Stimulated activated CD8-positive, alpha-beta memory T cell treated with anti-CD3 and anti-CD28 coated beads, Interleukin-7, amount 100 ng/mL, for 4 hours (primary cell): ENCODE measurements around the gene ABHD10.

ENCODE experiments used
- DNase-seq, 2 donors: peaks; one replicate each; pipeline ENCODE4 v3.0.0-alpha.2; 2020; ENCODE audit warnings: low read depth in 2 of 2

Gene ABHD10

GRCh38 chr3:111978583-111979433, at the start of gene ABHD10:
TSS of gene ABHD10 (plus strand) at chr3:111979026. CDS start at chr3:111979062, 36 bp downstream.
- peak; percentile 97 for DNase-seq

GRCh38 chr3:111929484-111929883, 49.3 kb upstream of the ABHD10 start:
- no peak for DNase-seq

GRCh38 chr3:111932946-111933345, 45.9 kb upstream of the ABHD10 start:
- no peak for DNase-seq

- DNase-seq, result no peak
Measured at GRCh38 chr3:111936191-111936841, 42.5 kb upstream of the ABHD10 start.

- DNase-seq, result no peak
Measured at GRCh38 chr3:111936967-111937366, 41.9 kb upstream of the ABHD10 start.

- DNase-seq, result no peak
Measured at GRCh38 chr3:111937871-111938270, 41.0 kb upstream of the ABHD10 start.

GRCh38 chr3:111939873-111940272, 39.0 kb upstream of the ABHD10 start:
- DNase-seq, result no peak

- DNase-seq, result no peak
Measured at GRCh38 chr3:111943533-111943932, 35.3 kb upstream of the ABHD10 start.

- DNase-seq, result no peak
Measured at GRCh38 chr3:111944372-111944771, 34.5 kb upstream of the ABHD10 start.

- no peak for DNase-seq
Measured at GRCh38 chr3:111947231-111947630, 31.6 kb upstream of the ABHD10 start.

- no peak for DNase-seq
Measured at GRCh38 chr3:111948786-111949185, 30.0 kb upstream of the ABHD10 start.

GRCh38 chr3:111949712-111950111, 29.1 kb upstream of the ABHD10 start:
- no peak for DNase-seq

- DNase-seq, result no peak
Measured at GRCh38 chr3:111951032-111951431, 27.8 kb upstream of the ABHD10 start.

- DNase-seq, result no peak
Measured at GRCh38 chr3:111952086-111952485, 26.7 kb upstream of the ABHD10 start.

- DNase-seq, result no peak
Measured at GRCh38 chr3:111952866-111953450, 25.9 kb upstream of the ABHD10 start.

GRCh38 chr3:111954228-111954990, 24.4 kb upstream of the ABHD10 start:
- DNase-seq, result no peak

- DNase-seq, result no peak
Measured at GRCh38 chr3:111955876-111956275, 22.9 kb upstream of the ABHD10 start.

- DNase-seq, result no peak
Measured at GRCh38 chr3:111956449-111956848, 22.4 kb upstream of the ABHD10 start.

GRCh38 chr3:111956995-111957734, 21.7 kb upstream of the ABHD10 start:
- no peak for DNase-seq

- DNase-seq, result no peak
Measured at GRCh38 chr3:111961461-111962164, 17.2 kb upstream of the ABHD10 start.

- DNase-seq, result no peak
Measured at GRCh38 chr3:111963424-111963823, 15.4 kb upstream of the ABHD10 start.
